Bronchial epithelial cell (primary cell): ENCODE results near the gene SENP1. TPM values are rescaled to one million over a fixed set of nuclear protein-coding genes. Genes with fewer than 3 reads are reported as not detected.

Experiments used
- DNase-seq: peaks from one replicate; pipeline ENCODE4 v3.0.0-alpha.2; 2010; ENCODE audit warnings: low read depth
- FAIRE-seq: peaks from 2 replicates; lab custom pipeline; 2011; peaks lifted over from hg19 to GRCh38; lab: Jason Lieb, UNC
- H3K27me3 ChIP-seq: 2 replicates; pipeline ENCODE4 v1.5.1; 2011; ENCODE audit warnings: low read length; ENCODE audit not compliant: control insufficient read depth, insufficient read depth
- H3K36me3 ChIP-seq: 2 replicates; pipeline ENCODE4 v1.5.1; 2011; ENCODE audit warnings: low read length; ENCODE audit not compliant: control insufficient read depth, insufficient read depth
- H3K4me3 ChIP-seq: 2 replicates; pipeline ENCODE4 v1.5.1; 2011; ENCODE audit warnings: mild to moderate bottlenecking, low read depth, low read length, control low read depth
- total RNA-seq: library from RNA; depleted of rRNA; stranded (reverse); fragments of >200 nt; gene quantifications from 2 replicates; pipeline ENCODE4 v1.2.1, GENCODE V29; 2014
- TF ChIP-seq, protein P1 (sequence below): IDR thresholded peaks from 2 replicates; pipeline ENCODE4 v1.5.1; 2011; ENCODE audit warnings: mild to moderate bottlenecking, moderate library complexity, low read length, control low read depth, inconsistent platforms; ENCODE audit not compliant: insufficient read depth, severe bottlenecking

SENP1 gene
- total RNA-seq, 1 donor from 2014 or later: 10.8 TPM

DNA sequence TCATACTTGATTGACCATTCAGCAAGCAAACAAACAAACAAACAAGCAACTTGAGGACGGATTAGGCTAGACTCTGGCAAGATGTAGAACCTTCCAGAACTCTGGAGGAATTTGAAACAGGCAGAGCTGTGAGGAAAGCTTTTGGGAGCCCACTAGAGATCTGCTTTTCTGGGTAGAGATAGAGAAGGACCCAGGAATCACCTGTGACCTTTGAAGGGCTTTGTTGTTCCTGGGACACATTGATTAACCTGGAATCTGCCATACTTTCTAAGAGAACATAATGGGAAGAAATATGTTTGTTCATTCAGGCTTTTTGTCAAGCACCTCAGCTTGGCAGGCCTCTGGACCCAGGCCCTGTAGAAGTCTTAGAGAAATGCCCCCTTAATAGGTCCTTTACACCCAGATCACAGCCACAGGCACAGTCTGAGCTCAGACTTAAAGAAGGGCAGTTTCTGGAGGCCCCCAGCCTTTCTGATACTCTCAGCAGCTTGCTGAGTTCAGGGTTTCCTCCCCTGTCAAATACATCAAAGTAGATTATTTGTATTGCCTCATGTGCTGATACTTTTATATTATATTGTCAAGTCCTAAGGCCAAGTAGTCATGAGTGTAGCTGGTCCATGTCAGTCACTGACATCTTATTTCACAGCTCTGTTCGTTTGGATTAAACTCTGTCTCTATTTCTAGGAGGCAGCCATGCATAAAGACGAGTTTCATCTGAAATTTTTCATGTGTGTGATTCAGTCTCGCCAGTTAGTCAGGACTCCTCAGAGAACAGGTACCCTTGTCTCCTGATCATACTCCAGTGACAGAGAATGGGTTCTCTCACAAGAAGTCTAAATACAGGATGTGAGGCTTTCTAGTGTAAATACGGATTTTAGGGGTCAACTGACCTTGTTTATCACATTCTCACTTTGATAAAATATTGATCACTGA is 1.1 kb upstream of the SENP1 start:
- Histone ChIP-seq H3K36me3 (no peaks in the 10 kb centered on the region), H3K4me3 (peak overlapping the region; percentile 44), H3K27me3 (no peaks in the 10 kb centered on the region)
- TF ChIP-seq, protein P1, sequence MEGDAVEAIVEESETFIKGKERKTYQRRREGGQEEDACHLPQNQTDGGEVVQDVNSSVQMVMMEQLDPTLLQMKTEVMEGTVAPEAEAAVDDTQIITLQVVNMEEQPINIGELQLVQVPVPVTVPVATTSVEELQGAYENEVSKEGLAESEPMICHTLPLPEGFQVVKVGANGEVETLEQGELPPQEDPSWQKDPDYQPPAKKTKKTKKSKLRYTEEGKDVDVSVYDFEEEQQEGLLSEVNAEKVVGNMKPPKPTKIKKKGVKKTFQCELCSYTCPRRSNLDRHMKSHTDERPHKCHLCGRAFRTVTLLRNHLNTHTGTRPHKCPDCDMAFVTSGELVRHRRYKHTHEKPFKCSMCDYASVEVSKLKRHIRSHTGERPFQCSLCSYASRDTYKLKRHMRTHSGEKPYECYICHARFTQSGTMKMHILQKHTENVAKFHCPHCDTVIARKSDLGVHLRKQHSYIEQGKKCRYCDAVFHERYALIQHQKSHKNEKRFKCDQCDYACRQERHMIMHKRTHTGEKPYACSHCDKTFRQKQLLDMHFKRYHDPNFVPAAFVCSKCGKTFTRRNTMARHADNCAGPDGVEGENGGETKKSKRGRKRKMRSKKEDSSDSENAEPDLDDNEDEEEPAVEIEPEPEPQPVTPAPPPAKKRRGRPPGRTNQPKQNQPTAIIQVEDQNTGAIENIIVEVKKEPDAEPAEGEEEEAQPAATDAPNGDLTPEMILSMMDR: no peak
- no peak for DNase-seq
- no peak for FAIRE-seq

DNA sequence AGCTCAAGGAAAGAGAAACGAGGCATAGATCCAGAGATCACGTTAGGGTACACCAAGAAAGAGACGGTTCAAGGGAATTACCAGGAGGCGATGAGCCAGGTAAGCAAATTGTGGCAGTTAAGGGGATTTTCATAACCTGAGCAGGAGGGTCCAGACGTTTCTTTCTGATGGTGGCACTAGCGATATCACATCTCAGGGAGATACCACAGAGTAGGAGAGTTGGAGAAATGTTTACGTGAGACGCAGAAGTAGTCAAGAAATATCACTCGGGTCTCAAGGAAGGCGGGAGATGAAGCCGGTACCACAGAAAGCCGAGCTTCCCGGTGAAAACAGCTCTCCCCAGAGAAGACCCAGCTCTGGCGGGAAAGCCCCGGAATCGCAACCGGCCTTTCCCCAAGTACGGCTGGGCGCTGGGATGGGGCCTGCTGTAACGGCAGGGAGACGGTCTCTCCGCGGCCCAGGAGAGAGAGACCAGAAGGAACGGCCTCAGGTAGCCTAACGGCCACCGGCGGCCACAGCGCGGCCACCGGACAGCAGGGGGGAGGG is 485 bp downstream of the SENP1 start:
- FAIRE-seq: no peak
- H3K4me3 ChIP-seq: peak overlapping the region; percentile 44
- no peaks in the 10 kb centered on the region for H3K27me3 ChIP-seq
- H3K36me3 ChIP-seq: no peaks in the 10 kb centered on the region
- TF ChIP-seq, protein P1: no peak
- peak; percentile 25 for DNase-seq

DNA sequence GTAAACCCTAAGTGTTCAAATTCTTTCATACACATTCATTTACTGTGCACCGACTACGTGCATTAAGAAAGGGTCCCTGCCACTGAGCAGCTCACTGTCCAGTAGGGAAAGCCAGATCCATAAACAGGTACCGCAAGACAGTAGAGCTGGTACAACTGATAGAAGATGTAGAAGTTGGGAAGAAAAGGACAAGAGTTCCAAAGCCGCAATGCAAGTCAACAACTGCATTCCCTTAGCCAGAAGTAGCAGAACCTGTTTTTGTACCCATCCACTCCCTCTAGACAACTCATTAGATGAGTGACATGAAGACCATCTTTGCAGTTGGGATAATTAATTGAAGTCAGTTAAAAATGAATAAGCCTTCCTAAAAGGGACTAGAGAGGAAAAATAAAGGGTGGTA is 1.3 kb downstream of the SENP1 start:
- FAIRE-seq (no peak), DNase-seq (peak; percentile 47)
- peak overlapping the region; percentile 3 for H3K4me3 ChIP-seq

DNA sequence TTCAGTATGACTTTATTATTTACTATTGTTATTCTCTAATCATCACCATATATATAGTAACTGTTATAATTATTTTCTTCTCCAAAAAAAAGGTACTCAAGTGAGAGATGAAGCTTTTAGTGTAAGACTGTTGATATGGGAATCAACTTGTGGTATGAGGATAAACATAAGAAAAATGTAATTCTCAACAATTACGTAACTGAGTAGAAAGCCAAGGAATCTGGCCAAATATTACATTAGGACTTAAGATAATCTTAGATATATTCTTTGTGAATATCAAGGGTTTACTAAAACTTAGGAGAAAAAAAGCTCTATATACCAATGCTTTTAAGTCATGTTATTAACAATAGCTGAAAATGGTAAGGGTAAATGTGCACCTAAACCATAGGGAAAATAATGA is 13.3 kb downstream of the SENP1 start:
- H3K4me3 ChIP-seq: no peak overlapping the region
- TF ChIP-seq, protein P1: no peak
- H3K36me3 ChIP-seq: peaks cover 3% of the 10 kb centered on the region
- no peaks in the 10 kb centered on the region for H3K27me3 ChIP-seq
- no peak for FAIRE-seq
- no peak for DNase-seq

More for the DNA sequence above, 1.3 kb downstream of the SENP1 start:
- no peaks in the 10 kb centered on the region for H3K36me3 ChIP-seq
- TF ChIP-seq, protein P1: no peak
- no peaks in the 10 kb centered on the region for H3K27me3 ChIP-seq

DNA sequence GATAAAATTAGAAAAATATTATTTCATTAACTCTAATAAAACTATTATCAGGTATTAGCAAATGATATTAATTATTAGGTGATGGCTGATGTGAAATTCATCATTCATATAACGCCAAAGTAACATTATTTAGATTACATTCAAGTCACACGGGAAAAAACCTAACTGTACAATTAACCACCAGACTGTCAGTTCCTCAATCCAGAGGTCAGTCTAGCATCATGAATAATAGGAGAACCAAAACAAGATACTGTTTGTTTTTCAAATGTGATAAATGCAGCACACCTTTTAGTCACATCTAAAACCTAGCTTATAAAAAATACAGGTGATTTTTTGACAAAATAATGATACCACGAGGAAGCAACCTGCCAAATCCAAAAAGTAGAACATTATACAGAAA is 19.6 kb downstream of the SENP1 start:
- no peak for FAIRE-seq
- TF ChIP-seq, protein P1: no peak
- Histone ChIP-seq H3K36me3 (peaks cover 5% of the 10 kb centered on the region), H3K27me3 (no peaks in the 10 kb centered on the region), H3K4me3 (no peak overlapping the region)
- no peak for DNase-seq
